Measurements from ENCODE around the gene COL4A5. TPM values are rescaled to one million over a fixed set of nuclear protein-coding genes. Genes with fewer than 3 reads are reported as not detected.
"Not testable (repeated sequence)": the region's sequence is repeated elsewhere in the genome, so short reads cannot be mapped to it uniquely, and the experiment has no call there.

The COL4A5 gene
- total RNA-seq, 1 donor from 2014 or later, result not detected

DNA sequence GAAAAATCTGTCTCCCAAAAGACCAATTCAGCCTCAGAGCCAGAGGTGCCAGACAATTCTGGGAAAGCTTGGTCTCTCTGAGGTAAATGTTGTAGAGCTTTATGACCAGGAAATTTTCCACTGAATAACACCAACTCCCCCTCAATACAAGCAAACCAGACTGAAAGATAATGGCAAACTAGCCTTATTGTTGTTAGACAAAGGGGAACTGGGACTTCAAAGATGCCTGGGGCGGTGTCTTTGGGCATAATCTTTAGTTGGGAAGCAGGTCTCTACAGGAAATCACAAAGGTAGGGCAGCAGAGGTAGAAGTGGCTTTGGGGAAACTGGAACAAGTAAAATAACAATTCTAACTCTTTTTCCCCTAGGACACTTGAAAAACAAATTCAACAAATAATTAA lies 13.4 kb upstream of the COL4A5 start:
- intact Hi-C loops (cut with micrococcal nuclease), result no loop called here
- no peak overlapping the region for H3K4me3 Mint-ChIP-seq
- no peaks in the 10 kb centered on the region for H3K4me1 Mint-ChIP-seq (ENCODE audit: low read depth)
- H3K27me3 Mint-ChIP-seq (ENCODE audit: insufficient read depth), result no peaks in the 10 kb centered on the region
- no peak overlapping the region for H3K27ac Mint-ChIP-seq
- H3K36me3 Mint-ChIP-seq (ENCODE audit: low read depth), result no peaks in the 10 kb centered on the region
- H3K9me3 Mint-ChIP-seq, result no peaks in the 10 kb centered on the region
- DNase-seq (ENCODE audit: low spot score), result no peak

DNA sequence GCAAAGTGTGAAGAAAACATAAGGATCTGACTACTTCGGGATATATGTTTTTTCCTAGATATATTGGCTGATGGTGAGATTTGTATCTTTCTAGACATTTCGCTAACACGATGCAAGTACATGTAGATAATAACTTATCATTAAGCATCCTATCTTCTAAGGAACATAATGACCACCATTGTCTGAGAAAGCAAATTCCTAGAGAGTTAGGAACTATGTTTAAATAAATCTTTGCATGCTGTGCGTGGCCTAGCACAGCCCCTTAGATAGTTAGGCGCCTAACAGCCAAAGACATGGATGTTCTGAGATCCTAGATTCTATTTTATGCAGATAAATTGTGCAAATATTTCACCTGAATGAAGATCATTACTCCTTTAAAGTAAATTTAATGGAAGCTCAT lies 4.4 kb upstream of the COL4A5 start:
- no peak overlapping the region for H3K4me3 Mint-ChIP-seq

DNA sequence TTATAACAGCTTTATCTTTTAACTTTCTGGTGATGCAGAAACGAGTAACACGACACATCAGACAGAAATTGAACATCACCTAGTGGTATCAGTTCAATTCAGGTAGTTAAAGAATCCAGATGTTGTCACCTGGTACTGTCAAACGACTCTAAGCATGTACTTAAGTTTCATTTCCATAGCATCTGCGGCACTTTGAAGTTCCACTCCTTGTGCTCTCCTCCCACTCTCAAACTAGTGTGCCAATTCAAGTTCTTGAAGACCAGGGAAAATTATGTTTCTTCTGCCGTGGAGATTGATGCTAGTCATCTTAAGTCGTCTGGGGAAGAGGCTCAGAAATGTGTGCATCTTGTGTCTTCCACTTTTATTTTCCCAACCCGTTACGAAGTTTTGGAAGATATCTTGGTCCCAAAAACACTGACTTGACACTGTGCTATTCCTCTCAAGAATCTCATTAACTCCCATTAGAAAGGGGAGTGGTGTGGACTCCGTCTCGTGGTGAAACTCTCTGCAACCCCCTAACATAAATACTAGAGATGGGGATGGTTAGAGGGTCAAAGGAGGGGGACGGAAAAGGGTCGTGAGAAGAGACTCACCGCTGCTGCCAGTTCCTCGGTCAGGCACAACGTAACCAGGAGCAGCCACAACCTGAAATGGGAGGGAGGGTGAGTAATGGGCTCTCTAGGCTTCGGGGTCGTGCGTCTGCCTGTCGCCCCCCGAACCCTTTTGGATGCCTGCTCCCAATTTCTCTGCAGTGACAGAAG lies 2.1 kb upstream of the COL4A5 start:
- intact Hi-C loops (cut with micrococcal nuclease), result no loop called here
- H3K9me3 Mint-ChIP-seq, result no peaks in the 10 kb centered on the region
- DNase-seq (ENCODE audit: low spot score), result no peak
- H3K27ac Mint-ChIP-seq, result no peak overlapping the region
- H3K27me3 Mint-ChIP-seq (ENCODE audit: insufficient read depth), result peaks cover 16% of the 10 kb centered on the region
- no peaks in the 10 kb centered on the region for H3K36me3 Mint-ChIP-seq (ENCODE audit: low read depth)
- no peaks in the 10 kb centered on the region for H3K4me1 Mint-ChIP-seq (ENCODE audit: low read depth)
- no peak overlapping the region for H3K4me3 Mint-ChIP-seq

More for the DNA sequence above, 4.4 kb upstream of the COL4A5 start:
- Mint-ChIP-seq H3K27ac (no peak overlapping the region), H3K36me3 (ENCODE audit: low read depth) (no peaks in the 10 kb centered on the region), H3K4me1 (ENCODE audit: low read depth) (no peaks in the 10 kb centered on the region), H3K9me3 (no peaks in the 10 kb centered on the region), H3K27me3 (ENCODE audit: insufficient read depth) (peaks cover 14% of the 10 kb centered on the region)
- intact Hi-C loops (cut with micrococcal nuclease), result no loop called here
- no peak for DNase-seq (ENCODE audit: low spot score)

DNA sequence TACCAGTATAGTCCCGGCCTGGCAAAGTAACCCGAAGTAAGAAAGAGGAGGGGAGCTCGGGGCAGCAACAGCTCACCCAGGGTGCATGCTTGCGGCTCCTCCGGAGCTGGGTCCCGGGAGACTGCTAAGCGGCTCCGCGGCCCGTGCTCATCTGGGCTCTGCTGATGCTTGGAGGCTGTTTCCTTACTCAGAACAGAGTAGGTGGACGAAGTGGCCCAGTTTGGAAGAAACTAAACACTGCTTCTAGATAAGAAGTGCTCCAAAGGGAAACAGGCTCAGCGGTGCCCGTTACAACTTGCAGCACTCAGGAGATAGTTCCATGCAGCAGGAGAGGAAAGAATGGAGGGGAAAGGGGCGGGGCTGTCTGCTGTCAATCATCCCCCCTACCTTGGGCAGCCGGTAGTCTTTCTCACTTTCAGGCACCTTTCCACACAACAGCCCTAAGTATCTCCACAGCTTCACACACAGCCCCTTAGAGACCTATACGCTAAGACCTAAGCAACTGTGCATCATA lies 1.5 kb upstream of the COL4A5 start, which contains the start of gene COL4A6:
TSS of gene COL4A6 (minus strand) at position 313 of the 514 bp plus-strand sequence. CDS start at position 87, 226 bp downstream.
- Mint-ChIP-seq H3K36me3 (ENCODE audit: low read depth) (no peaks in the 10 kb centered on the region), H3K4me1 (ENCODE audit: low read depth) (no peaks in the 10 kb centered on the region), H3K27ac (no peak within 1 kb of the TSS), H3K9me3 (no peaks in the 10 kb centered on the region), H3K27me3 (ENCODE audit: insufficient read depth) (peaks cover 18% of the 10 kb centered on the region), H3K4me3 (no peak within 1 kb of the TSS)
- DNase-seq (ENCODE audit: low spot score), result no peak
- intact Hi-C loops (cut with micrococcal nuclease), result no loop called here

DNA sequence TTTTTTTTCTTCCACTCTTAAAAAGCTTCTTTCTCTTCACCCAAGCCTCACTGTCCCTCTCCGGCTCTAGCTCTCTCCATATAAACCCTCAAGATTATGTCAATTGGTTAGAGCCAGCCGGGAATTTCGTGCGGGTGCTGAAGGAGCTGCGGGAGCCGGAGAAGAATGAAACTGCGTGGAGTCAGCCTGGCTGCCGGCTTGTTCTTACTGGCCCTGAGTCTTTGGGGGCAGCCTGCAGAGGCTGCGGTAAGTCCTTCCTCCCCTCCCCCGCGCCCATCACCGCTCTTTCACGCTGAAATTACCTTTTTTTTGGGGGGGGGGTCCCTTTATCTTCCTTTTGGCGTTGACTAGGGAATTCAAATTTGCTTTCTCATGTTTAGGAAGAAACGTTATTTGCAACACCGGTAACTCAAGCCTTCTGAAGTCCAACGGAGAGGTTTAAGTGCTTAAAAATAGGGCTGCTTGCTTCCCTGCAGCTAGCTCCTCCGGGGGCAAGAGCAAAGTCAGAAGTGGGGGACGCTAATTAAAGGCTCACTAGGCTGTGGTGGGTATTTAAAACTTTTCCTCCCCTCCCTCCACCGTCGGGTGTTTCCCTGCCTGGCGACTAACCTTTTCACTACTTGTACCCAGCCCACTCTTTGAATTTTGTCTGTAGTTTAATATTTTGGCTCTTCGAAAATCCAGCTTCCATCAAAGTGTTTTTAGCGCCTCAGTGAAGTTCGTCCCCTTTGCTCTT lies 491 bp downstream of the COL4A5 start:
- no peaks in the 10 kb centered on the region for H3K9me3 Mint-ChIP-seq

DNA sequence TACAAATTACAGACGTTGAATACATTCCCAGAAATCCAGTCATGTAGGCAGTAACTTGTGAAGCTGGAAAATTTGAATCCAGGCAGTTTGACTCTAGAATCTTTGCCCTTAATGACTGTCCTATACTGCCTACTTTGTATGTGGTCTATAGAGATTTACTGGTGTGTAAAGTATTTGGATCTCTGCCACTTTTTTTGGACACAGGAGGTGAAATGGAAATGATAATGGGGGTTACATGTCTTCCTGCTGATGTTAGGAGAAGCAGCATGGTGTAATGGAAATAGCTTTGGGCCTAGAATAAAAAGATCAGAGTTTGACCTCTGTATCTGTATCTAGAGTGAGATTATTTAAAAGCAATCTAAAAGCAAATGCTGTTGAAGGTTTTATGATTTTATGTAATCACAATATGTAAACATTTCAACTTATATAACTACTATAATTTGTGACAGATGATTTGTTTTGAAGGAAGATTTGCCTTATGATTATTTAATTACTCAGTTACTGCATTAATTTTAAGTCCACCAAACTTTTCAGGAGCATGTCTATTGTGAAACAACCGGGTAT lies 3.3 kb downstream of the COL4A5 start:
- no peak overlapping the region for H3K27ac Mint-ChIP-seq
- intact Hi-C loops (cut with micrococcal nuclease), result no loop called here
- DNase-seq (ENCODE audit: low spot score), result no peak
- no peaks in the 10 kb centered on the region for H3K9me3 Mint-ChIP-seq
- no peak overlapping the region for H3K4me3 Mint-ChIP-seq
- H3K27me3 Mint-ChIP-seq (ENCODE audit: insufficient read depth), result peaks cover 14% of the 10 kb centered on the region
- no peaks in the 10 kb centered on the region for H3K36me3 Mint-ChIP-seq (ENCODE audit: low read depth)
- H3K4me1 Mint-ChIP-seq (ENCODE audit: low read depth), result no peaks in the 10 kb centered on the region

More for the DNA sequence above, 491 bp downstream of the COL4A5 start:
- DNase-seq (ENCODE audit: low spot score), result no peak
- H3K4me1 Mint-ChIP-seq (ENCODE audit: low read depth), result no peaks in the 10 kb centered on the region
- H3K27me3 Mint-ChIP-seq (ENCODE audit: insufficient read depth), result peaks cover 18% of the 10 kb centered on the region
- intact Hi-C loops (cut with micrococcal nuclease), result no loop called here
- H3K4me3 Mint-ChIP-seq, result no peak overlapping the region
- no peaks in the 10 kb centered on the region for H3K36me3 Mint-ChIP-seq (ENCODE audit: low read depth)
- no peak overlapping the region for H3K27ac Mint-ChIP-seq

DNA sequence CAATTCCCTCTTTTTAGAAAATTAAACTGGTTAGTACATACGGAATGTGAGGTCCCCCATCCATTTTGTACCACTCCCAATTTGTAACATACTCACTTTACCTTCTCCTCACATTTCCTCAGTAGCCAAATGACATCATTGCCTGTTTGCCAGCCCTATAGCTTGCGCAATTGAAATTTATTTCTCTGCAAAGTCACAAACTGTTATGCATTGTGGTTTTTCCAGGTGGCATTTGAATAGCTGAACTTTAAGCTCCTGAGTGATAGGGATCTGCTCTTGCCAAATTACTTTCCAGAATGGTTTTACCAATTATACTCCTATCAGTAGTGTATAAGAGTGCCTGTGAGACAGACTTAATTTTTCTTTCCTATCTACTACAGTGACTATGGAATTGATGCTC lies 7.7 kb downstream of the COL4A5 start:
- H3K27me3 Mint-ChIP-seq (ENCODE audit: insufficient read depth), result peaks cover 1% of the 10 kb centered on the region
- H3K36me3 Mint-ChIP-seq (ENCODE audit: low read depth), result no peaks in the 10 kb centered on the region
- intact Hi-C loops (cut with micrococcal nuclease), result no loop called here
- H3K27ac Mint-ChIP-seq, result no peak overlapping the region
- no peak overlapping the region for H3K4me3 Mint-ChIP-seq
- no peaks in the 10 kb centered on the region for H3K4me1 Mint-ChIP-seq (ENCODE audit: low read depth)
- no peak for DNase-seq (ENCODE audit: low spot score)
- no peaks in the 10 kb centered on the region for H3K9me3 Mint-ChIP-seq

DNA sequence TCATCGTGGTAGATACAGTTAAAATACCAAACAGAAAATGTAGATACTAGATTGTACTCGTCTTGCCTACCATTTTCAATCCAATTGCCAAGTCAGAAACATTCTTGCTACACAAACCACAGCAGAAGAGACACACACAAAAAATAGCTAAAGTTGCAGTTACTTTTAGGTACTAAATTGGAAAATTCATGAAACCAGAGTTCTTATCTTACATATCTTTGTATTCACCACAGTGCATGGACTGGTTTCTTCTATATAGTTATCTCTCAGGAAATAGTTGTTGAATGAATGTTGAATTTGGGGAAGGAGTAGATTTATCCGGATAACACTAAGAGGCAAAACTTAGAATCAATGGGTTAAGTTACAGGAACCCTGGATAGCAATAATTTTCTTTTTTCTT lies 14.2 kb downstream of the COL4A5 start:
- Mint-ChIP-seq H3K4me1 (ENCODE audit: low read depth) (no peaks in the 10 kb centered on the region), H3K36me3 (ENCODE audit: low read depth) (no peaks in the 10 kb centered on the region), H3K27ac (no peak overlapping the region), H3K9me3 (no peaks in the 10 kb centered on the region), H3K27me3 (ENCODE audit: insufficient read depth) (no peaks in the 10 kb centered on the region), H3K4me3 (no peak overlapping the region)
- intact Hi-C loops (cut with micrococcal nuclease), result no loop called here
- no peak for DNase-seq (ENCODE audit: low spot score)

DNA sequence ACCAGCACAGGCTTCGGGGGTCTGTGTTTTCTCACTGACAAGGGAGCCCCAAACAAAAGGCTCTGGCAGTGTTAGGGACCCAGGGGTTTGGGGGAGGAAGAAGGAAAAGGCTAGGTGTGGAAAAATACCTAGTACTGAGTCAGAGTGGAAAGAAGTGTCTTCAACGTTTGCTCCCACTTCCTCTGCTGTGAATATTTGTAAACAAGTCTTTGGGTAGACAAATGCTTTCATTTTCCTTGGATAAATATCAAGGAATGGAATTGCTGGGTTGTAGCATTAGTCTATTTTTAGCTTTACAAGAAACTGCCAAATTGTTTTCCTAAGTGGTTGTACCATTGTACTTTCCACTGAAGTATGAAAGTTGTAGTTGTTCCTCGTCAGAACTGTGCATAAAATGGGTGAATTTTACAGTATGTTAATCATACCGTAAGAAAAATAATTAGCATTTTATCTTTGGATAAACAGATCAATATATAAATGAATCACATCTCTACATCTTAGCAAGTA lies 17.4 kb downstream of the COL4A5 start:
- no peaks in the 10 kb centered on the region for H3K36me3 Mint-ChIP-seq (ENCODE audit: low read depth)
- intact Hi-C loops (cut with micrococcal nuclease), result no loop called here
- H3K9me3 Mint-ChIP-seq, result no peaks in the 10 kb centered on the region
- DNase-seq (ENCODE audit: low spot score), result no peak
- H3K27me3 Mint-ChIP-seq (ENCODE audit: insufficient read depth), result no peaks in the 10 kb centered on the region
- H3K4me1 Mint-ChIP-seq (ENCODE audit: low read depth), result no peaks in the 10 kb centered on the region
- H3K4me3 Mint-ChIP-seq, result no peak overlapping the region
- no peak overlapping the region for H3K27ac Mint-ChIP-seq

DNA sequence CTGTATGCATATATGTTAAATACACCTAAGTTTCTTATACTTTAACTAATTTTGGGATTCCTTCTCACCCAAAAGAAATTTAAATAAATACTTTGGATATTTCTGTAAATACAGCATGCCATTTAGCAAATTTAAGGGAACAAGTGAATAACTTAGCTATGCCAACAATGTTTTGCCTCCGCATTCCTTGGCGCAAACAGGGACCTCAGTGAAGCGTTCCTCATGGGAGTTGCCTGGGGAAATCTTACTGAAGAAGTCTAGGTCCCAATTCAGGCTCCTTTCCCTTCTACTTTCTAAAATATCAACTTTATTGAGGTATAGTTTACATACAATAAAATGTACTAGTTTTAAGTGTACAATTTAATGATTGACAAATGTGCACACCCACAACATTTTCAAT lies 25.0 kb downstream of the COL4A5 start:
- H3K27ac Mint-ChIP-seq, result no peak overlapping the region
- H3K36me3 Mint-ChIP-seq (ENCODE audit: low read depth), result no peaks in the 10 kb centered on the region
- no peak overlapping the region for H3K4me3 Mint-ChIP-seq
- no peak for DNase-seq (ENCODE audit: low spot score)
- no peaks in the 10 kb centered on the region for H3K27me3 Mint-ChIP-seq (ENCODE audit: insufficient read depth)
- intact Hi-C loops (cut with micrococcal nuclease), result no loop called here
- H3K4me1 Mint-ChIP-seq (ENCODE audit: low read depth), result no peaks in the 10 kb centered on the region
- no peaks in the 10 kb centered on the region for H3K9me3 Mint-ChIP-seq

DNA sequence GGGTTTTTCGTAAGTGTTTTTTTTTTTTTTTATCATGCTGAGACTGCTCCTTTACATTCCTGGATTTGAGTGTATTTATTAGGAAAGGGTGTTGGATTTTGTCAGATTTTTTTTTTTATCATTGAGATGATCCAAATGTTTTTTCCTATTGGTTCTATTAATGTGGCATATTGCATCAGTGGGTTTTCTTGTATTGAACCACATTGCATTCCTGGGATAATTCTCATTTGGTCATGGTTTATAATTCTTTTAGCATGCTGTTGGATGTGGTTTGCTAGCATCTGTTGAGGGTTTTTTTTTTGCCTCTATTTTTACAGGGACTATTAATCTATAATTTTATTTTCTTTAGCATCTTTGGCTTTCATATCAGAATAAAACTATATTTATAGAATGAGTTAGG lies 28.8 kb downstream of the COL4A5 start:
- Mint-ChIP-seq H3K36me3 (ENCODE audit: low read depth) (no peaks in the 10 kb centered on the region), H3K4me1 (ENCODE audit: low read depth) (no peaks in the 10 kb centered on the region), H3K9me3 (peaks cover 5% of the 10 kb centered on the region), H3K4me3 (no peak overlapping the region), H3K27ac (no peak overlapping the region), H3K27me3 (ENCODE audit: insufficient read depth) (no peaks in the 10 kb centered on the region)
- no peak for DNase-seq (ENCODE audit: low spot score)
- intact Hi-C loops (cut with micrococcal nuclease), result no loop called here

DNA sequence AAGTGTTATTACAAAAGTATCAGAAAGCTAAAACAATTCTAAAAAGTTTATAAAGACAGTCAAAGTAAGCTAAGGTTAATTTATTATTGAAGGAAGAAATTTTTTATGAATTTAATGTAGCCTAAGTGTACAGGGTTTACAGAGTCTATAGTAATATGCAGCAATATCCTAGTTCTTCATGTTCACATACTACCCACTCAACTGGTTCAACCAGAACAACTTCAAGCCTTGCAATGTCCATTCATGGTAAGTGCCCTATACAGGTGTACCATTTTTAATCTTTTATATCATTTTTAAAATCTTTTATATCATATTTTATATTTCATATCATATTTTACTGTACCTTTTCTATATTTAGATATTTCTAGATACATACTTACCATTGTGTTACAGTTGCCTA lies 34.3 kb downstream of the COL4A5 start:
- Mint-ChIP-seq H3K27ac (no peak overlapping the region), H3K9me3 (peaks cover 12% of the 10 kb centered on the region), H3K4me3 (no peak overlapping the region), H3K4me1 (ENCODE audit: low read depth) (no peaks in the 10 kb centered on the region), H3K27me3 (ENCODE audit: insufficient read depth) (no peaks in the 10 kb centered on the region), H3K36me3 (ENCODE audit: low read depth) (no peaks in the 10 kb centered on the region)
- DNase-seq (ENCODE audit: low spot score), result no peak
- intact Hi-C loops (cut with micrococcal nuclease), result no loop called here

DNA sequence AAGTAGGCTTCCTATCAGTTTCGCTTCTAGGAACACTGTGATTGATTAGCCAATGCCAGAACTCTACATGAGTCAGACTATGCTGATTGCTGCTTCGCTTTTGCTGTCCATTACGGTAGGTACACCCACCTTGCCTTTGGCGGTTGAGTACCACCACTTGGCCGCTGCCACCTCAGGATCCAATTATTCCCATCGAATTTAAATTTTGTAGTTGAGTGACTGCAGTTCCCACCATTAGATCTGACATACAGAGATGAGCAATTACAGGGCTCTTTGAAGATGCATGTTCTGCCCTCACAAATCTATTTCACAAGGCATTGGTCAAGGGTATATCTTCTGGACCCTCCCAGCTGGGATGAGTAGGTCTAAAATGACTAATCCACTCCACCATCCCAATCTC lies 41.9 kb downstream of the COL4A5 start:
- H3K27me3 Mint-ChIP-seq (ENCODE audit: insufficient read depth); H3K4me1 Mint-ChIP-seq (ENCODE audit: low read depth); DNase-seq (ENCODE audit: low spot score); H3K9me3 Mint-ChIP-seq; H3K4me3 Mint-ChIP-seq; H3K36me3 Mint-ChIP-seq (ENCODE audit: low read depth); H3K27ac Mint-ChIP-seq; intact Hi-C loops (cut with micrococcal nuclease): not testable (repeated sequence)
